BLaER1 treated with 17β-estradiol and CSF1 and Interleukin-3, amounts not matched to agents 10 nM and 100 nM (cell line): Measurements from ENCODE around the gene HMGN4.

Source experiments
- H3K27ac ChIP-seq, 11 experiments: shearing (Covaris generic); formaldehyde crosslinking; 2 replicates each; pipeline ENCODE4 v1.8.1; 2022
- H3K27me3 ChIP-seq, 11 experiments: shearing (Covaris generic); formaldehyde crosslinking; 2 replicates each; pipeline ENCODE4 v1.8.1; 2022
- H3K36me3 ChIP-seq, 11 experiments: shearing (Covaris generic); formaldehyde crosslinking; 2 replicates each; pipeline ENCODE4 v1.8.1; 2022
- H3K4me1 ChIP-seq, 10 experiments: shearing (Covaris generic); formaldehyde crosslinking; 2 replicates each; pipeline ENCODE4 v1.8.1; 2022
- H3K4me2 ChIP-seq, 11 experiments: shearing (Covaris generic); formaldehyde crosslinking; 2 replicates each; pipeline ENCODE4 v1.8.1; 2022
- H3K4me3 ChIP-seq, 10 experiments: shearing (Covaris generic); formaldehyde crosslinking; 2 replicates each; pipeline ENCODE4 v1.8.1; 2022
- H3K9ac ChIP-seq, 11 experiments: shearing (Covaris generic); formaldehyde crosslinking; 2 replicates each; pipeline ENCODE4 v1.8.1; 2022
- H3K9me3 ChIP-seq, 11 experiments: shearing (Covaris generic); formaldehyde crosslinking; replicated peaks in 1 of 11; 2 replicates each; pipeline ENCODE4 v1.8.1; 2022
- H4K20me1 ChIP-seq, 11 experiments: shearing (Covaris generic); formaldehyde crosslinking; 2 replicates each; pipeline ENCODE4 v1.8.1; 2022
- Cebpa-rat ChIP-seq, 11 experiments: shearing (Covaris generic); IDR thresholded peaks; 2 replicates each; pipeline ENCODE4 v1.8.1; 2022

Gene HMGN4

DNA sequence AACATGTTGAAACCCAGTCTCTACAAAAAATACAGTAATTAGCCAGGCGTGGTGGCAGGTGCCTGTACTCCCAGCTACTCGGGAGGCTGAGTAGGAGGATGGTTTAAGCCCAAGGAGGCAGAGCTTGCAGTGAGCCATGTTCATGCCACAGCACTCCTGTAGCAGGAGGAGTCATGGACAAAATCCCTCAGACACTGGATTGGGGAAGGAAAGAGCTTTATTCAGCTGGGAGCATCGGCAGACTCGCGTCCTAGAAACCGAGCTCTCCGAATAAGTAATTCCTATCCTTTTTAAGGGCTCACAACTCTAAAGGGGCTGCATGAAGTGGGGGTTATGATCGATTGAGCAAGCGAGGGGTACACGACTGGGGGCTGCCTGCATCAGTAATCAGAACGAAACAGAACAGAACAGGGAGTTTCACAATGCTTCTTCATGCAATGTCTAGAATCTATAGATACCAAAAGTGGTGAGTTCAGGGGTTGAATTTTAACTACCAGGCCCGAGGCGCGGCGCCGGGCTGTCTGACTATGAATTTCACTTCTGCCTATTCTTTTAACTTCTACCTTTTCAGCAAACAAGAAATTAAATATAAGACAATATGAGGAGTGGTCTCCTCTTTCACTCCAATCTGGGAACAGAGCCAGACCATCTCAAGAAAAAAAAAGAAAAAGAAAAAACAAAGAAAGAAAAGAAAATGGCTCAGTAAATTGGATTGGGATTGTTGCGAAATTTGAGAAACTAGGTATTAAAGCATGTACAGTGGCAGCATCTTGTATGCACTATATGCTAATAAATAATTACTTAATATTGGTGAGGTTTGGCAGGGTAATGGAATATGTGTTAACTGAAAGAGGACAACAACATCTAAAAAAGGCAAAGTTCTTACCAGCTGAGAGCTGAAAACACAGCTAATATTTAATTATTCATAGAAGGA lies 23.6 kb downstream of the HMGN4 start:
- H3K4me3 ChIP-seq, result no peak overlapping the region
- no peak overlapping the region for H3K4me2 ChIP-seq
- TF ChIP-seq Cebpa-rat (IDR thresholded peaks at IDR 0.05), result no peak
- no peaks in the 10 kb centered on the region for H3K27me3 ChIP-seq
- H3K27ac ChIP-seq, result no peak overlapping the region
- H4K20me1 ChIP-seq, result no peaks in the 10 kb centered on the region
- H3K9me3 ChIP-seq, result peaks cover 0 to 20% (median 15%) of the 10 kb centered on the region in 11 experiments; a peak in 15 of 22 replicates
- H3K9ac ChIP-seq, result no peak overlapping the region
- H3K36me3 ChIP-seq, result no peaks in the 10 kb centered on the region
- peaks cover 0 to 11% (median 0%) of the 10 kb centered on the region in 10 experiments; a peak in 6 of 20 replicates for H3K4me1 ChIP-seq

DNA sequence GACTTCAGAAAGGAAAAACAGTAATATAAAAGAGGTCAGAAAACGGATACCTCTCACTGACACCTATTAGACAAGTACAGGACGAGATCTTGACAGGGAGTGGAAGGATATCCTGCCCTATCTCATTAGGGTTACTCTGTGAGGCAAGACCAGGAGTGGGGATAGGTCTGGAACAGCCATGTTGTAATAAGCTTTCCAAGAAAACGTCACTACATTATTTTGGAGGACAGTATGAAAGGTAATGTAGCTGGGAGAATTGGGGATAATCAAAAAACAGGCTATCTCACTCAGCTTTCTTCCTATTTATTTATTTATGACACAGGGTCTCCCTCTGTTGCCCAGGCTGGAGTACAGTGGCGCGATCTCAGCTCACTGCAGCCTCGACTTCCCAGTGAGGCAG lies 25.3 kb downstream of the HMGN4 start:
- Histone ChIP-seq H3K36me3 (no peaks in the 10 kb centered on the region), H3K4me1 (peaks cover 0 to 11% (median 0%) of the 10 kb centered on the region in 10 experiments; a peak in 6 of 20 replicates), H3K27me3 (no peaks in the 10 kb centered on the region), H3K4me2 (no peak overlapping the region), H3K9me3 (peaks cover 0 to 17% (median 11%) of the 10 kb centered on the region in 11 experiments; a peak in 14 of 22 replicates), H3K9ac (no peak overlapping the region), H3K27ac (no peak overlapping the region), H4K20me1 (no peaks in the 10 kb centered on the region), H3K4me3 (no peak overlapping the region)
- TF ChIP-seq Cebpa-rat (IDR thresholded peaks at IDR 0.05), result no peak

DNA sequence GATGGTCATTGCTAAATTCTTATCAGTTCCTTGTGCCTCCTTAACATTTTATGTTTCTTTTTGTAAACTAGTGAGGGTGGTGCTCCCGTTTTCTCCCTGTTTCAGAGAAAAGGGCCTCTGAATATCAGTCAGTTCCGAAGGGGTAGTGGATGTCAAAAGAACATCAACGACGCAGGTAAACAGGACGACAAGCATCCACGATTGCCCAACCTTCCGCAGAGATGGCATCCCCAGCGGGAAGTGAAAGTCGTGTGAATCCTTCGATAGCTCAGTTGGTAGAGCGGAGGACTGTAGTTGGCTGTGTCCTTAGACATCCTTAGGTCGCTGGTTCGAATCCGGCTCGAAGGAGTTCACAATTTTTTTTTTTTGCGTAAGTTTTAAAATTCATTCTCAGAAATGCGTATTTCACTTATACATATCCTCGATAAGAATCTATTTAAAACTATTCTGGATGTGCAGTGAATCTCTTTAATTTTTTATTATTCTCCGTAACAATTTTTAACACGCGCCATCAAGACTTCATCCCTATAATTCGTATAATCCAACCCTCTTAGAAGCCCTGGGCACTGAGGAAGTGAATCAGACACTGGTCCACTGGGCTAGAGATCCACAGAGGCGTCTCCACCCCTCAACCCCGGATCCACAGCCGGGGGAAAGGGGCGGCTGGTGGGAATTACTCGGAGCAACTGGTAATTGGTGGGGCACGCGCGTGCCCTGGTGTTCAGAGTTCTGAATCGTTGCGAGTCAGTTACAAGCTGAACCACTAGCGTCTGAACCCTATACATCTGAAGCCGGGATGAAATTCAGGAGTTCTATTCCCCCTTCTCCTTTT lies 30.7 kb downstream of the HMGN4 start:
- Histone ChIP-seq H3K9me3 (peaks cover 0 to 7% (median 0%) of the 10 kb centered on the region in 11 experiments; a peak in 4 of 22 replicates), H3K27ac (peak overlapping the region in 5 of 11 experiments; percentile 17 to 54 (median 37); a peak in 5 of 22 replicates), H3K4me3 (peak overlapping the region; percentile 51 to 74 (median 66)), H3K9ac (peak overlapping the region in 10 of 11 experiments; percentile 38 to 68 (median 56); a peak in 15 of 22 replicates), H3K27me3 (no peaks in the 10 kb centered on the region), H4K20me1 (no peaks in the 10 kb centered on the region), H3K4me1 (peaks cover 0 to 28% (median 21%) of the 10 kb centered on the region in 10 experiments; a peak in 18 of 20 replicates), H3K36me3 (no peaks in the 10 kb centered on the region), H3K4me2 (peak overlapping the region; percentile 47 to 82 (median 67))
- peak in 10 of 11 experiments; percentile 52 to 90 (median 82); a peak in 18 of 22 replicates for TF ChIP-seq Cebpa-rat (IDR thresholded peaks at IDR 0.05)

DNA sequence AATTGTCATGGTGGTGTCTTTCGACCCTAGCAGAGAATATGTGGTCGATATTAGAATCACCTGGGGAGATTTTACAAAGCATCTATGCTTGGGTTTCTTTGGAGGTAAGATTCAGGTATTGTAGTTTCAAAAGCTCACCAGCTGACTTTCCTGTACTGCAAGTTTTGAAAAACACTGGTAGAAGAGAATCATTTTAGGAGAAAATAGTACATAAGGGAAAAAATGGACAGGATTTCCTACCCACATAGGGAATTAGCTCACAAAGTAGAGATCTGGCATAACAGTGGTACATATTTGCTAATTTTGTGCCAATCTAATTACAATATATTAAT lies 31.2 kb downstream of the HMGN4 start:
- H3K4me3 ChIP-seq, result peak overlapping the region; percentile 23 to 74 (median 66); a peak in 17 of 20 replicates
- no peaks in the 10 kb centered on the region for H3K27me3 ChIP-seq
- H3K4me1 ChIP-seq, result peaks cover 0 to 28% (median 21%) of the 10 kb centered on the region in 10 experiments; a peak in 18 of 20 replicates
- no peaks in the 10 kb centered on the region for H3K36me3 ChIP-seq
- H3K27ac ChIP-seq, result no peak overlapping the region
- H3K9me3 ChIP-seq, result peaks cover 0 to 7% (median 0%) of the 10 kb centered on the region in 11 experiments; a peak in 4 of 22 replicates
- no peaks in the 10 kb centered on the region for H4K20me1 ChIP-seq
- peak overlapping the region; percentile 36 to 82 (median 67); a peak in 21 of 22 replicates for H3K4me2 ChIP-seq
- H3K9ac ChIP-seq, result 0 out of 22 replicates have a peak overlapping the region, but pooled peaks of 2 of the 11 experiments have one; percentile 14 to 28
- no peak for TF ChIP-seq Cebpa-rat (IDR thresholded peaks at IDR 0.05)

DNA sequence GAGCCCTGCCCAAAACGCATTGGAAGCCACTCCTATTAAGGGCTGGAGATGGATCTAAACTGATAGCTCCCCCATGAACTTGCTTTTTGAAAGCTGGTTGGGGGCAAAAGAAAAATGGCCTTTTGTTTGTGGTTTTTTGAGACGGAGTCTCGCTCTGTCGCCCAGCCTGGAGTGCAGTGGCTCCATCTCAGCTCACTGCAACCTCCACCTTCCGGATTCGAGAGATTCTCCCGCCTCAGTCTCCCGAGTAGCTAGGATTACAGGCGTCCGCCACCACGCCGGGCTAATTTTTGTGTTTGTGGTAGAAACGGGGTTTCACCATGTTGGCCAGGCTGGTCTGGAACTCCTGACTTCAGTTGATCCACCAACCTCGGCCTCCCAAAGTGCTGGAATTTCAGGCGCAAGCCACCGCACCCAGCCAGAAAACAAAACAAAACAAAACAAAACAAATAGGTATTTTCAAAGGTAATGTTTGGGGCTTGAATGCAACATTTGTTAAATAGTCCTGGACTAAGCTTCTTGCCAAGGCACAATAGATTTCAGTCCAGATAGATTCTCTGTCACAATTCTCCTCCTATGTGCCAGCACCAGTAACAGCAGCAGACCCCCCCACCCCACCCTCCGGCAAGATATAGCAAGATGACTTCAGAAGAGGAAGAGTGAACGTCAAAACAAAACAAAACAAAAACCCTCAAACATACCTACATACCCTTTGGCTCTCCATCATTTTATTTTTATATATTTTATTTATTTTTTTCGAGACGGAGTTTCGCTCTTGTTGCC lies 32.1 kb downstream of the HMGN4 start:
- Histone ChIP-seq H3K36me3 (no peaks in the 10 kb centered on the region), H3K9me3 (peaks cover 0 to 7% (median 0%) of the 10 kb centered on the region in 11 experiments; a peak in 4 of 22 replicates), H3K4me1 (peaks cover 0 to 26% (median 19%) of the 10 kb centered on the region in 10 experiments; a peak in 18 of 20 replicates), H3K4me2 (peak overlapping the region in 8 of 11 experiments; percentile 10 to 68 (median 28); a peak in 5 of 22 replicates), H4K20me1 (no peaks in the 10 kb centered on the region), H3K4me3 (no peak overlapping the region), H3K9ac (no peak overlapping the region), H3K27ac (no peak overlapping the region), H3K27me3 (no peaks in the 10 kb centered on the region)
- no peak for TF ChIP-seq Cebpa-rat (IDR thresholded peaks at IDR 0.05)

DNA sequence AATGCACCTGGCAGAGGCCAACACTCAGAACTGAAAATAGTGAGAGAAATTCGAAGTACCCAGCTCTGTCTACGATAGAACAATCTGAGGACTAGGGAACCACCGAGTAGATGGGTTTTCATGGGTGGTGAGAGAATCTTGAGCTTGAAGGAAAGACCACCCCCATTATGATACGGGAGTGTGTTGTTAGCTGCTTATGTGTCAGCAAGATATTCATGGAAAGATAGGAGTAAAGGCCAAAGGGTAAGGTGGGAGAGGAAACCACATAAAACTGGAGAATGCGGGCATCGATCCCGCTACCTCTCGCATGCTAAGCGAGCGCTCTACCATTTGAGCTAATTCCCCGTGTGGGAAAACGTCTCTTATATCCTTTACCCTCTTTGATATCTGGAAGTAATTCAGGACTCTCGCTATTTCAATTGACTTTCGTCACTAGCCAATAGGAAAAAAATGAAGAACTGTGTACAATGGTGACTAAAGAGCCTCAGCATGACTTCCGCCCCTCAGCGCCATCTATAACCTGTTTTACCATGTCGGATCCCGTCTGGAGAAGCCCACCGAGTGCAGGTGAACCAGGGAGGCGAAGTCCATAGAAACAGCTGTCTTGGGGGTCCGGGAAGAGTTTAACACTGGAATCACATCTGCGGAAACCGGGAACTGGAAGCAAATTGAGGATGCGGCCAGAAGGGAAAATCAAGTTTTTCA lies 33.6 kb downstream of the HMGN4 start:
- H3K4me3 ChIP-seq, result peak overlapping the region; percentile 55 to 74 (median 64)
- no peak for TF ChIP-seq Cebpa-rat (IDR thresholded peaks at IDR 0.05)
- peak overlapping the region; percentile 59 to 79 (median 74); a peak in 21 of 22 replicates for H3K9ac ChIP-seq
- no peaks in the 10 kb centered on the region for H3K27me3 ChIP-seq
- H4K20me1 ChIP-seq, result no peaks in the 10 kb centered on the region
- peak overlapping the region in 10 of 11 experiments; percentile 6 to 80 (median 63); a peak in 19 of 22 replicates for H3K27ac ChIP-seq
- H3K4me2 ChIP-seq, result peak overlapping the region; percentile 45 to 90 (median 69)
- no peaks in the 10 kb centered on the region for H3K36me3 ChIP-seq
- H3K4me1 ChIP-seq, result peaks cover 0 to 37% (median 22%) of the 10 kb centered on the region in 10 experiments; a peak in 15 of 20 replicates
- H3K9me3 ChIP-seq, result no peaks in the 10 kb centered on the region

DNA sequence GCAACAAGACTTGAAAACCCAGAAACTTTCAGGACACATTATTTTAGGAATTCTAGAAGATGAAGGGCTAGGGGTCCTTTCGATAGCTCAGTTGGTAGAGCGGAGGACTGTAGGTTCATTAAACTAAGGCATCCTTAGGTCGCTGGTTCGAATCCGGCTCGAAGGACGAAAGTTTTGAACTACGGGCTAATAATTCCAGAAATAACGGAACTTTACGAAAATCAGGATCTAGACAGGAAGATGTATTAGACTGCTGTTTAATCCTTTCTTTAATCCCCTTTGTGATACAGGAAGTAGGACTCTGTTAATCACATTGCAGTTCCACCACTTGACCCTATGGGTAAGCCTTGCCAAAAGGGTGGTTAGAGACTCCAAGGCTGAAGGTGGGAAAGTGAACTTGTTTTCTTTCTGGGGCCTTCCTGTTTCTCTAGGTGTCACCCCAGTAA lies 37.4 kb downstream of the HMGN4 start:
- no peak overlapping the region for H3K9ac ChIP-seq
- TF ChIP-seq Cebpa-rat (IDR thresholded peaks at IDR 0.05), result no peak
- H3K27ac ChIP-seq, result no peak overlapping the region
- no peak overlapping the region for H3K4me3 ChIP-seq
- H3K27me3 ChIP-seq, result 0 out of 22 replicates have a peak, but pooled peaks cover 0 to 4% (median 0%) of the 10 kb centered on the region in 11 experiments
- no peaks in the 10 kb centered on the region for H3K36me3 ChIP-seq
- H3K4me1 ChIP-seq, result peaks cover 5 to 32% (median 21%) of the 10 kb centered on the region in 10 experiments; a peak in 18 of 20 replicates
- H4K20me1 ChIP-seq, result no peaks in the 10 kb centered on the region
- no peak overlapping the region; a peak in 1 of 22 replicates for H3K4me2 ChIP-seq
- peaks cover 19 to 24% (median 20%) of the 10 kb centered on the region in 11 experiments for H3K9me3 ChIP-seq
